Measurements from ENCODE around the gene PNPLA3.
A peak's percentile ranks its signal among the peaks of the same experiment; 100 is the strongest.
"Not testable (repeated sequence)": the region's sequence is repeated elsewhere in the genome, so short reads cannot be mapped to it uniquely, and the experiment has no call there.

The PNPLA3 gene

GRCh38 chr22:43889860-43890253 is 33.7 kb upstream of the PNPLA3 start:
- no peak for DNase-seq (ENCODE audit: low spot score)

- DNase-seq (ENCODE audit: low spot score), result no peak
Observed at GRCh38 chr22:43890901-43891331, 32.7 kb upstream of the PNPLA3 start.

GRCh38 chr22:43891360-43892182 is 32.0 kb upstream of the PNPLA3 start, which contains the start of gene PNPLA5:
PNPLA5 (minus strand) TSS chr22:43892013; CDS start chr22:43891880, 133 bp downstream.
- DNase-seq (ENCODE audit: low spot score), result no peak

GRCh38 chr22:43892183-43892894 is 31.3 kb upstream of the PNPLA3 start:
- no peak for DNase-seq (ENCODE audit: low spot score)

- no peak for DNase-seq (ENCODE audit: low spot score)
Observed at GRCh38 chr22:43893266-43893665, 30.3 kb upstream of the PNPLA3 start.

GRCh38 chr22:43894122-43894521 is 29.5 kb upstream of the PNPLA3 start:
- no peak for DNase-seq (ENCODE audit: low spot score)

GRCh38 chr22:43895986-43896645 is 27.5 kb upstream of the PNPLA3 start:
- DNase-seq (ENCODE audit: low spot score), result no peak

- DNase-seq (ENCODE audit: low spot score), result no peak
Observed at GRCh38 chr22:43897751-43898261, 25.8 kb upstream of the PNPLA3 start.

GRCh38 chr22:43900206-43900605 is 23.4 kb upstream of the PNPLA3 start:
- no peak for DNase-seq (ENCODE audit: low spot score)

- no peak for DNase-seq (ENCODE audit: low spot score)
Observed at GRCh38 chr22:43901976-43902643, 21.5 kb upstream of the PNPLA3 start.

- DNase-seq (ENCODE audit: low spot score), result not testable (repeated sequence)
Observed at GRCh38 chr22:43903033-43903432, 20.6 kb upstream of the PNPLA3 start.

GRCh38 chr22:43904412-43904811 is 19.2 kb upstream of the PNPLA3 start:
- DNase-seq (ENCODE audit: low spot score), result not testable (repeated sequence)

- DNase-seq (ENCODE audit: low spot score), result no peak
Observed at GRCh38 chr22:43905681-43906080, 17.9 kb upstream of the PNPLA3 start.

GRCh38 chr22:43909708-43910107 is 13.9 kb upstream of the PNPLA3 start:
- no peak for DNase-seq (ENCODE audit: low spot score)

- DNase-seq (ENCODE audit: low spot score), result no peak
Observed at GRCh38 chr22:43910178-43910695, 13.4 kb upstream of the PNPLA3 start.

- no peak for DNase-seq (ENCODE audit: low spot score)
Observed at GRCh38 chr22:43911351-43911750, 12.3 kb upstream of the PNPLA3 start.

- DNase-seq (ENCODE audit: low spot score), result no peak
Observed at GRCh38 chr22:43917521-43917920, 6.1 kb upstream of the PNPLA3 start.

- DNase-seq (ENCODE audit: low spot score), result no peak
Observed at GRCh38 chr22:43919106-43919973, 4.3 kb upstream of the PNPLA3 start.

GRCh38 chr22:43921370-43921769 is 2.2 kb upstream of the PNPLA3 start:
- peak; percentile 52 for DNase-seq (ENCODE audit: low spot score)

- peak; percentile 9 for DNase-seq (ENCODE audit: low spot score)
Observed at GRCh38 chr22:43922123-43922522, 1.5 kb upstream of the PNPLA3 start.

- no peak for DNase-seq (ENCODE audit: low spot score)
Observed at GRCh38 chr22:43923191-43923590, 414 bp upstream of the PNPLA3 start.
